K562 (cell line): Measurements from ENCODE around the gene AHSG. TPM values are rescaled to one million over a fixed set of nuclear protein-coding genes. Genes with fewer than 3 reads are reported as not detected.
A peak's percentile ranks its signal among the peaks of the same experiment; 100 is the strongest.

ENCODE experiments used
- ATAC-seq: fragments of 200-7000 bp; cut with Tn5 transposase; 3 replicates; pipeline ENCODE4 v1.9.1; 2020; ENCODE audit warnings: moderate library complexity
- BruUV-seq: library from RNA; stranded (reverse); fragments of 400-500 nt; replicated peaks from 2 replicates; lab custom pipeline; 2021; lab: Mats Ljungman, UMichigan
- CTCF ChIA-PET: fragments of 300-600 bp; formaldehyde crosslinking; extraction: SDS; loops from one replicate; lab custom pipeline; 2021; ENCODE audit warnings: low intra/inter-chr PET ratio; lab: Yijun Ruan, JAX
- POLR2A ChIA-PET: fragments of 300-600, 350-650 bp; sonication (Branson Sonifier 250); formaldehyde crosslinking; extraction: SDS; loops from one replicate; lab custom pipeline; 2021; ENCODE audit warnings: antibody characterized with exemption, inconsistent platforms; lab: Yijun Ruan, JAX
- DNase-seq, 4 experiments: peaks; one replicate each; pipeline versions ENCODE4 v3.0.0 to v3.0.0-alpha.2; 2011 to 2018; ENCODE audit warnings: low spot score in 3 of 4, mixed read lengths in 3 of 4; ENCODE audit errors: extremely low read depth in 1 of 4
- FAIRE-seq: peaks from 2 replicates; lab custom pipeline; 2011; peaks lifted over from hg19 to GRCh38; lab: Jason Lieb, UNC
- H2AFZ ChIP-seq: 2 replicates; pipeline ENCODE4 v1.6.0; 2011; ENCODE audit warnings: low read depth, low read length, control low read depth, inconsistent platforms
- H3K27ac ChIP-seq: fragments of 200-600 bp; 3 replicates; pipeline ENCODE4 v1.8.0; 2011; ENCODE audit warnings: low read depth, mild to moderate bottlenecking, control low read depth, inconsistent platforms, low read length, moderate library complexity, mixed read lengths; ENCODE audit errors: extremely low read depth
- H3K27me3 ChIP-seq, 2 experiments: fragments of 300-600 bp in 1 of 2; 2 replicates in 1 of 2; 3 replicates in 1 of 2; pipeline versions ENCODE4 v1.6.0 to v1.8.0; 2011; ENCODE audit warnings: inconsistent platforms in 2 of 2, low read length in 2 of 2, mild to moderate bottlenecking in 1 of 2, mixed read lengths in 1 of 2, moderate library complexity in 1 of 2; ENCODE audit not compliant: control insufficient read depth in 2 of 2, insufficient read depth in 2 of 2
- H3K36me3 ChIP-seq: fragments of 300-600 bp; 3 replicates; pipeline ENCODE4 v1.8.0; 2011; ENCODE audit warnings: mild to moderate bottlenecking, low read length, inconsistent platforms; ENCODE audit not compliant: control insufficient read depth, insufficient read depth
- H3K4me1 ChIP-seq, 2 experiments: fragments of 200-600 bp in 1 of 2; replicated peaks in 1 of 2; 2 replicates in 1 of 2; 3 replicates in 1 of 2; pipeline versions ENCODE4 v1.5.1 to v1.8.0; 2011; ENCODE audit warnings: inconsistent platforms in 2 of 2, low read length in 2 of 2, mild to moderate bottlenecking in 1 of 2, mixed read lengths in 1 of 2, moderate library complexity in 1 of 2; ENCODE audit not compliant: control insufficient read depth in 2 of 2, insufficient read depth in 2 of 2
- H3K4me2 ChIP-seq: 2 replicates; pipeline ENCODE4 v1.6.1; 2011; ENCODE audit warnings: low read length, control low read depth, inconsistent platforms, mixed read lengths; ENCODE audit not compliant: insufficient read depth
- H3K4me3 ChIP-seq: fragments of 200-600 bp; sonication (generic), shearing (Covaris generic); 2 replicates; pipeline ENCODE4 v1.5.1; 2016; ENCODE audit warnings: control low read depth, inconsistent platforms
- H3K79me2 ChIP-seq: fragments of 200-600 bp; 3 replicates; pipeline ENCODE4 v1.8.0; 2011; ENCODE audit warnings: low read length, inconsistent platforms; ENCODE audit not compliant: control insufficient read depth, insufficient read depth
- H3K9ac ChIP-seq, 2 experiments: 2 replicates each; pipeline versions ENCODE4 v1.6.0 to v1.6.1; 2011; ENCODE audit warnings: low read depth in 2 of 2, low read length in 2 of 2, control low read depth in 1 of 2, inconsistent platforms in 1 of 2, mild to moderate bottlenecking in 1 of 2, mixed read lengths in 1 of 2; ENCODE audit not compliant: insufficient read depth in 1 of 2
- H3K9me1 ChIP-seq: one replicate; pipeline ENCODE4 v1.6.0; 2011; ENCODE audit warnings: inconsistent platforms, mild to moderate bottlenecking, low read length, moderate library complexity; ENCODE audit not compliant: control insufficient read depth, insufficient read depth
- H3K9me3 ChIP-seq: replicated peaks from 2 replicates; pipeline ENCODE4 v1.5.1; 2011; ENCODE audit warnings: low read depth, low read length, inconsistent platforms; ENCODE audit not compliant: control insufficient read depth, insufficient read depth
- H4K20me1 ChIP-seq: replicated peaks from 2 replicates; pipeline ENCODE4 v1.6.1; 2011; ENCODE audit warnings: low read length, inconsistent platforms, mixed read lengths; ENCODE audit not compliant: control insufficient read depth, insufficient read depth
- C11orf30 ChIP-seq: fragments of 450-650 bp; IDR thresholded peaks from 2 replicates; pipeline ENCODE4 v1.6.1; 2016; ENCODE audit warnings: low read depth, mild to moderate bottlenecking
- CHD2 ChIP-seq: IDR thresholded peaks from 2 replicates; pipeline ENCODE4 v1.6.1; 2011; ENCODE audit warnings: low read depth, low read length
- DMBX1 ChIP-seq: fragments of 250-450 bp; sonication (Bioruptor Pico); IDR thresholded peaks from 2 replicates; pipeline ENCODE4 v1.8.0; 2022; ENCODE audit warnings: inconsistent platforms, mild to moderate bottlenecking, moderate library complexity, borderline replicate concordance
- L3MBTL2 ChIP-seq: fragments of 450-650 bp; IDR thresholded peaks from 2 replicates; pipeline ENCODE4 v1.6.1; 2016; ENCODE audit warnings: mild to moderate bottlenecking, moderate library complexity
- MXD1 ChIP-seq: fragments of 250-450 bp; sonication (Bioruptor Pico); IDR thresholded peaks from 2 replicates; pipeline ENCODE4 v1.8.0; 2021; ENCODE audit warnings: borderline replicate concordance, mild to moderate bottlenecking, moderate library complexity; ENCODE audit not compliant: poor library complexity, severe bottlenecking
- PHTF2 ChIP-seq: fragments of 250-450 bp; sonication (Bioruptor Pico); IDR thresholded peaks from 2 replicates; pipeline ENCODE4 v1.5.0; 2021; ENCODE audit warnings: mild to moderate bottlenecking
- SPI1 ChIP-seq: IDR thresholded peaks from 2 replicates; pipeline ENCODE4 v1.6.1; 2011; ENCODE audit warnings: low read depth, low read length, control low read depth, borderline replicate concordance
- ZBTB1 ChIP-seq: sonication (generic); formaldehyde crosslinking; IDR thresholded peaks from 2 replicates; pipeline ENCODE4 v1.8.1; 2023; ENCODE audit warnings: missing genetic modification reagents, low read depth, mild to moderate bottlenecking, borderline replicate concordance
- ZEB2 ChIP-seq: fragments of 450-650 bp; IDR thresholded peaks from 2 replicates; pipeline ENCODE4 v1.6.1; 2016
- ZNF263 ChIP-seq: sonication (generic); formaldehyde crosslinking; IDR thresholded peaks from 2 replicates; pipeline ENCODE4 v1.8.0; 2022; ENCODE audit warnings: mild to moderate bottlenecking, missing genetic modification reagents, borderline replicate concordance
- WGBS: fragments of 100-300 bp; shearing (Covaris generic); methylation state at CpG from one replicate; pipeline ENCODE4 v1.1.6; 2016; ENCODE audit warnings: low coverage, mixed read lengths; ENCODE audit not compliant: insufficient coverage; ENCODE audit errors: missing lambda C conversion rate; 5-methylcytosine and 5-hydroxymethylcytosine counted together
- in situ Hi-C: fragments of 300-500 bp; cut with MboI; formaldehyde crosslinking; loops from 4 replicates; pipeline ENCODE4 v1.15.0; 2018; ENCODE audit warnings: inconsistent platforms, mixed read lengths
- intact Hi-C: fragments of 100-400 bp; cut with micrococcal nuclease; formaldehyde crosslinking; loops from 2 replicates; pipeline ENCODE4 v1.14.2; 2022
- polyA plus RNA-seq, 8 experiments: library from polyadenylated mRNA; depleted of rRNA in 4 of 8; stranded (reverse) in 5 of 8; unstranded in 3 of 8; fragments of >200 nt; fragmentation: Nextera tagmentation in 2 of 8; fragmentation: Illumina TruSeq in 1 of 8; extraction: Ambion mirVana in 2 of 8; extraction: Trizol in 1 of 8; gene quantifications; 2 replicates each; pipeline versions ENCODE4 v1.2.1 to v1.2.3, GENCODE V29; 2011 to 2014; ENCODE audit warnings: inconsistent platforms in 1 of 8, missing spikeins in 1 of 8
- total RNA-seq, 7 experiments: library from RNA; depleted of rRNA in 6 of 7; stranded (reverse); fragments of >200 nt in 6 of 7; fragmentation: Illumina TruSeq in 2 of 7; extraction: Trizol in 2 of 7; gene quantifications; 2 replicates each; pipeline versions ENCODE4 v1.2.1 to v1.2.3, GENCODE V29; 2011 to 2021; ENCODE audit warnings: low replicate concordance in 1 of 7
- TF ChIP-seq, protein P1 (sequence below): IDR thresholded peaks from 2 replicates; pipeline ENCODE4 v1.6.1; 2012; ENCODE audit warnings: low read depth, low read length, improper control_type of control experiment, borderline replicate concordance

AHSG gene
- total and polyA plus RNA-seq, 9 of the 15 experiments (the other 6 are each of a cell fraction or from before 2014, with no cell fraction given), result 0.69 TPM; not detected in 8

DNA sequence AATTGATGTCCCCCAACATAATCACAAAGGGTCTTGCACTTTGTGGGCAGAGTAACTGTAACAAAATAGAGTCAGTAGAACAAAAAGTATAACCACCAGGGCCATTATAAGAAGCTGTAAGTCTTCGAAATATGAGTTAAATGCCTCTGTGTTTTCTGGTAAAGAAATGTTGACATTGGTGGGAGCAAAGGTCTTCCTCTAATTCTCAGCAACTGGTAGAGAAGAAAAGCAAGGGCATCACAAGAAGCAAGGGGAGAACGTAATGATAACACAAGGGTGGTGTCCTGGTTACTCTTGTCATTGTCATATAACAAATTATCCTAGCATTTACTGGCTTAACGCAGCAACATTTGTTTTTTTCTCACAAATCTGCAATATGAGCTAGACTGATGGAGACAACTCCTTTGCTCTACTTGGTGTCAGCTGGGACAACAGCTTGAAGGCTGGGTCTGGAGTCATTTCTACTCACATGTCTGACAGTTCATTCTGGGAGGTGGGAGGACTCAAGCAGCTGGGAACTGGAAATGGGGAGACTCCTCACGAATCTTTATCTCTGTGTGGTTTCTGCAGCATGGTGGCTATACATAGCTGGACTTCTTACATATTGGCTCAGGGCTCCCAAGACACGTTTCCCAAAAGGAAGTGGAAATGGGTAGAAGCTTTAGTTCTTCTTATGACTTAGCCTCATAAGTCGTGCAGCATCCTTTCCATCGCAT, 22.1 kb upstream of the AHSG start:
- DNase-seq, result peak in 2 of 4 experiments; percentile 19 to 31
- BruUV-seq, result no TSS peak
- TF ChIP-seq SPI1 (0 out of 2 replicates have a peak, but pooled peaks have one; percentile 2), ZNF263 (CRISPR knock-in tag) (peak; percentile 76), L3MBTL2 (0 out of 2 replicates have a peak, but pooled peaks have one; percentile 19), PHTF2 (CRISPR knock-in tag) (no peak)
- H3K36me3 ChIP-seq, result peaks cover 5% of the 10 kb centered on the region; the same call in 2 of the 3 replicates
- in situ Hi-C loops, result no loop called here
- no peaks in the 10 kb centered on the region for H4K20me1 ChIP-seq
- ChIA-PET POLR2A (interaction anchor here (0.6 to 3.8 kb wide), 5 partner anchors 12 to 493 kb away, joined by 3 to 23 read pairs (median 5); partner anchors contain the start of genes DNAJB11 and EIF4A2), CTCF (interaction anchor here (1.2 kb wide), 1 partner anchor 231 kb away, joined by 4 read pairs; no protein-coding TSS in a partner anchor)
- peaks cover 0 to 26% of the 10 kb centered on the region in 2 experiments; a peak in 3 of 5 replicates for H3K4me1 ChIP-seq
- ATAC-seq, result peak; percentile 15; the same call in 2 of the 3 replicates
- no peak overlapping the region for H3K9ac ChIP-seq
- H3K9me1 ChIP-seq, result no peaks in the 10 kb centered on the region
- H3K79me2 ChIP-seq, result no peaks in the 10 kb centered on the region
- no peaks in the 10 kb centered on the region for H3K9me3 ChIP-seq
- no peaks in the 10 kb centered on the region for H3K27me3 ChIP-seq
- no peak overlapping the region for H3K27ac ChIP-seq
- peak overlapping the region; percentile 46 for H2AFZ ChIP-seq
- intact Hi-C loops, result no loop called here
- H3K4me2 ChIP-seq, result no peak overlapping the region
- FAIRE-seq, result peak; percentile 69
- H3K4me3 ChIP-seq, result no peak overlapping the region
- WGBS, result 27% methylated on average over 7 of the region's 7 CpGs

DNA sequence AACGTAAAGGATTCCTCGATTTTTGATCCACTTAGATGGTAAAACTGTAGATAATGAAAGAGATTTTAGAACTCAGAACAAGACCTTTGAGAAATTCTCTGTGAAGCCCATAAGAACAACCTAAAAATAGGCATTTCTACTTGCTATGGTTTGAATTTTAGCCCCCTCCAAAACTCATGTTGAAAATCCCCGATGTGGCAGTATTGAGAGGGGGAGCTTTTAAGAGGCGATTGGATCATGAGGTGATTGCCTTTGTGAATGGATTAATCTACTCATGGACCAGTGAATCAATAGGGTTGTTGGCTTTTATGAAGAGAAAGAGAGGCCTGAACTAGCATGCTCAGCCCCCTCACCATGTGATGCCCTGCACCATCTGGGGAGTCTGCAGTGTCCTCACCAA, 20.2 kb upstream of the AHSG start:
- no peak for FAIRE-seq
- intact Hi-C loops (no loop called here), in situ Hi-C loops (no loop called here)
- CTCF ChIA-PET, result no interaction called here
- H3K4me2 ChIP-seq, result no peak overlapping the region
- BruUV-seq, result no TSS peak
- H3K9me1 ChIP-seq, result no peaks in the 10 kb centered on the region
- H3K9ac ChIP-seq, result no peak overlapping the region
- TF ChIP-seq ZBTB1 (no peak), ZEB2 (no peak), CHD2 (no peak), C11orf30 (0 out of 2 replicates have a peak, but pooled peaks have one; percentile 7), MXD1 (CRISPR knock-in tag) (no peak), DMBX1 (CRISPR knock-in tag) (no peak)
- TF ChIP-seq, protein P1, sequence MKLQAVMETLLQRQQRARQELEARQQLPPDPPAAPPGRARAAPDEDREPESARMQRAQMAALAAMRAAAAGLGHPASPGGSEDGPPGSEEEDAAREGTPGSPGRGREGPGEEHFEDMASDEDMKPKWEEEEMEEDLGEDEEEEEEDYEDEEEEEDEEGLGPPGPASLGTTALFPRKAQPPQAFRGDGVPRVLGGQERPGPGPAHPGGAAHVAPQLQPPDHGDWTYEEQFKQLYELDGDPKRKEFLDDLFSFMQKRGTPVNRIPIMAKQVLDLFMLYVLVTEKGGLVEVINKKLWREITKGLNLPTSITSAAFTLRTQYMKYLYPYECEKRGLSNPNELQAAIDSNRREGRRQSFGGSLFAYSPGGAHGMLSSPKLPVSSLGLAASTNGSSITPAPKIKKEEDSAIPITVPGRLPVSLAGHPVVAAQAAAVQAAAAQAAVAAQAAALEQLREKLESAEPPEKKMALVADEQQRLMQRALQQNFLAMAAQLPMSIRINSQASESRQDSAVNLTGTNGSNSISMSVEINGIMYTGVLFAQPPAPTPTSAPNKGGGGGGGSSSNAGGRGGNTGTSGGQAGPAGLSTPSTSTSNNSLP, result no peak
- TF ChIP-seq, all 486 proteins: peak for 1
- H3K27ac ChIP-seq, result no peak overlapping the region
- DNase-seq (no peak), ATAC-seq (no peak)
- POLR2A ChIA-PET, result interaction anchor here (1.4 to 3.8 kb wide), 2 partner anchors 191 kb away, joined by 4 to 23 read pairs; partner anchors contain the start of gene EIF4A2
- H3K79me2 ChIP-seq, result no peaks in the 10 kb centered on the region
- WGBS, result 55% methylated on average over 4 of the region's 4 CpGs
- no peak overlapping the region for H3K4me3 ChIP-seq
- H3K36me3 ChIP-seq, result no peaks in the 10 kb centered on the region
- H3K4me1 ChIP-seq, result peaks cover 0 to 33% of the 10 kb centered on the region in 2 experiments; a peak in 4 of 5 replicates
- H3K27me3 ChIP-seq, result no peaks in the 10 kb centered on the region
- no peaks in the 10 kb centered on the region for H4K20me1 ChIP-seq
- H2AFZ ChIP-seq, result no peak overlapping the region
- H3K9me3 ChIP-seq, result no peaks in the 10 kb centered on the region
